Measurements from ENCODE around the gene MIGA2.

MIGA2 gene

GRCh38 chr9:129060991-129061390, 24.6 kb downstream of the MIGA2 start:
- no peak for TF ChIP-seq POLR2AphosphoS5 (IDR thresholded peaks at IDR 0.05; ENCODE audit: low read depth)
- TF ChIP-seq SPI1 (IDR thresholded peaks at IDR 0.05; ENCODE audit: borderline replicate concordance, low read depth): no peak
- TF ChIP-seq, protein P1, sequence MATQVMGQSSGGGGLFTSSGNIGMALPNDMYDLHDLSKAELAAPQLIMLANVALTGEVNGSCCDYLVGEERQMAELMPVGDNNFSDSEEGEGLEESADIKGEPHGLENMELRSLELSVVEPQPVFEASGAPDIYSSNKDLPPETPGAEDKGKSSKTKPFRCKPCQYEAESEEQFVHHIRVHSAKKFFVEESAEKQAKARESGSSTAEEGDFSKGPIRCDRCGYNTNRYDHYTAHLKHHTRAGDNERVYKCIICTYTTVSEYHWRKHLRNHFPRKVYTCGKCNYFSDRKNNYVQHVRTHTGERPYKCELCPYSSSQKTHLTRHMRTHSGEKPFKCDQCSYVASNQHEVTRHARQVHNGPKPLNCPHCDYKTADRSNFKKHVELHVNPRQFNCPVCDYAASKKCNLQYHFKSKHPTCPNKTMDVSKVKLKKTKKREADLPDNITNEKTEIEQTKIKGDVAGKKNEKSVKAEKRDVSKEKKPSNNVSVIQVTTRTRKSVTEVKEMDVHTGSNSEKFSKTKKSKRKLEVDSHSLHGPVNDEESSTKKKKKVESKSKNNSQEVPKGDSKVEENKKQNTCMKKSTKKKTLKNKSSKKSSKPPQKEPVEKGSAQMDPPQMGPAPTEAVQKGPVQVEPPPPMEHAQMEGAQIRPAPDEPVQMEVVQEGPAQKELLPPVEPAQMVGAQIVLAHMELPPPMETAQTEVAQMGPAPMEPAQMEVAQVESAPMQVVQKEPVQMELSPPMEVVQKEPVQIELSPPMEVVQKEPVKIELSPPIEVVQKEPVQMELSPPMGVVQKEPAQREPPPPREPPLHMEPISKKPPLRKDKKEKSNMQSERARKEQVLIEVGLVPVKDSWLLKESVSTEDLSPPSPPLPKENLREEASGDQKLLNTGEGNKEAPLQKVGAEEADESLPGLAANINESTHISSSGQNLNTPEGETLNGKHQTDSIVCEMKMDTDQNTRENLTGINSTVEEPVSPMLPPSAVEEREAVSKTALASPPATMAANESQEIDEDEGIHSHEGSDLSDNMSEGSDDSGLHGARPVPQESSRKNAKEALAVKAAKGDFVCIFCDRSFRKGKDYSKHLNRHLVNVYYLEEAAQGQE (IDR thresholded peaks at IDR 0.05; ENCODE audit: insufficient replicate concordance, low read depth): no peak
- TF ChIP-seq, protein P2, sequence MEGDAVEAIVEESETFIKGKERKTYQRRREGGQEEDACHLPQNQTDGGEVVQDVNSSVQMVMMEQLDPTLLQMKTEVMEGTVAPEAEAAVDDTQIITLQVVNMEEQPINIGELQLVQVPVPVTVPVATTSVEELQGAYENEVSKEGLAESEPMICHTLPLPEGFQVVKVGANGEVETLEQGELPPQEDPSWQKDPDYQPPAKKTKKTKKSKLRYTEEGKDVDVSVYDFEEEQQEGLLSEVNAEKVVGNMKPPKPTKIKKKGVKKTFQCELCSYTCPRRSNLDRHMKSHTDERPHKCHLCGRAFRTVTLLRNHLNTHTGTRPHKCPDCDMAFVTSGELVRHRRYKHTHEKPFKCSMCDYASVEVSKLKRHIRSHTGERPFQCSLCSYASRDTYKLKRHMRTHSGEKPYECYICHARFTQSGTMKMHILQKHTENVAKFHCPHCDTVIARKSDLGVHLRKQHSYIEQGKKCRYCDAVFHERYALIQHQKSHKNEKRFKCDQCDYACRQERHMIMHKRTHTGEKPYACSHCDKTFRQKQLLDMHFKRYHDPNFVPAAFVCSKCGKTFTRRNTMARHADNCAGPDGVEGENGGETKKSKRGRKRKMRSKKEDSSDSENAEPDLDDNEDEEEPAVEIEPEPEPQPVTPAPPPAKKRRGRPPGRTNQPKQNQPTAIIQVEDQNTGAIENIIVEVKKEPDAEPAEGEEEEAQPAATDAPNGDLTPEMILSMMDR (IDR thresholded peaks at IDR 0.05; ENCODE audit: insufficient read depth, low read length): no peak
- TF ChIP-seq GABPA (IDR thresholded peaks at IDR 0.05; ENCODE audit: low read depth): no peak
- H3K4me3 ChIP-seq (replicated peaks; ENCODE audit: insufficient read depth, low read length): no peak overlapping the region
- no peak for DNase-seq (ENCODE audit: low read depth in 1 of 2, low spot score in 1 of 2)

GRCh38 chr9:129063061-129063460, 26.6 kb downstream of the MIGA2 start:
- no peak for DNase-seq (ENCODE audit: low read depth in 1 of 2, low spot score in 1 of 2)
- H3K27me3 ChIP-seq (ENCODE audit: insufficient read depth, poor library complexity, severe bottlenecking): no peaks in the 10 kb centered on the region
- H3K27ac ChIP-seq (replicated peaks): no peak overlapping the region
- TF ChIP-seq, protein P1 (IDR thresholded peaks at IDR 0.05; ENCODE audit: insufficient replicate concordance, low read depth): no peak
- H3K4me3 ChIP-seq (replicated peaks; ENCODE audit: insufficient read depth, low read length): no peak overlapping the region

More at GRCh38 chr9:129060991-129061390, 24.6 kb downstream of the MIGA2 start:
- H3K27me3 ChIP-seq (ENCODE audit: insufficient read depth, poor library complexity, severe bottlenecking): no peaks in the 10 kb centered on the region
- H3K27ac ChIP-seq (replicated peaks): no peak overlapping the region

DNA sequence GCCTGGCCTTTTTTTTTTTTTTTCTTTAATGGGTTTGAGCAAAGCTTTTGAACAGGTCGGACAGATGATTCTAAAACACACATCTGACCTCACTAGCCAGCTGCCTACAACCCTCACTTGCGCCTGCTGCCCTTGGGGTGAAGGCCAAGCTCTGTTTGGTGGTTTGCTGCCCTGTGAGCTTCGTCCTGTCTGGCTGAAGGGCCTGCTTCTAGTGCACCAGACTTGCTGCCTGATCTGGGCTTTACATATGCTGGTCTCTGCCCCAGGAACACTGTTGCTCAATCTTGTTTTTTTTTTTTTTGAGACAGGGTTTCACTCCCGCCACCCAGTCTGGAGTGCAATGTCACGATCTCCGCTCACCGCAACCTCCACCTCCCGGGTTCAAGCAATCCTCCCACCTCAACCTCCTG, 28.1 kb downstream of the MIGA2 start:
- no peak overlapping the region for H3K4me3 ChIP-seq (replicated peaks; ENCODE audit: insufficient read depth, low read length)
- H3K27ac ChIP-seq (replicated peaks): no peak overlapping the region
- DNase-seq (ENCODE audit: low read depth in 1 of 2, low spot score in 1 of 2): peak; percentile 50 to 59
- TF ChIP-seq GABPA (IDR thresholded peaks at IDR 0.05; ENCODE audit: low read depth): no peak
- TF ChIP-seq POLR2AphosphoS5 (IDR thresholded peaks at IDR 0.05; ENCODE audit: low read depth): 0 out of 2 replicates have a peak, but pooled peaks have one; percentile 15
- no peaks in the 10 kb centered on the region for H3K27me3 ChIP-seq (ENCODE audit: insufficient read depth, poor library complexity, severe bottlenecking)

DNA sequence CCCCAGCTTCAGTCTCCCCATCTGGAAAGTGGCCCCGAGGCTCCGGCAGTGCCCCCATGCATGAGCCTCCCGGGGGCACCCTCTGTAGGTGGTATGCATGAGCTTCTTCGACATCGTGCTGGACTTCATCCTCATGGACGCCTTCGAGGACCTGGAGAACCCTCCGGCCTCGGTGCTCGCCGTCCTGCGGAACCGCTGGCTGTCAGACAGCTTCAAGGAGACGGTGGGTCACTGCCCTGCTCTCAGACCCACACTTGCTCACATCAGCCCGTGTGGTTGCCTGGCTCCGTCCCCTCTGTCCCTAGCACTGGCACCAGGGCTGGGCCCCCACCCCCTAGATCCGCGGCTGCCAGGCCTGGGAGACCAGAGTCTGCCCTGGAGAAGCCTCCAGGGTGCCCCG, 31.7 kb downstream of the MIGA2 start:
- TF ChIP-seq, protein P2 (IDR thresholded peaks at IDR 0.05; ENCODE audit: insufficient read depth, low read length): no peak
- TF ChIP-seq SPI1 (IDR thresholded peaks at IDR 0.05; ENCODE audit: borderline replicate concordance, low read depth) (no peak), GABPA (IDR thresholded peaks at IDR 0.05; ENCODE audit: low read depth) (no peak), POLR2AphosphoS5 (IDR thresholded peaks at IDR 0.05; ENCODE audit: low read depth) (no peak)
- TF ChIP-seq, protein P1 (IDR thresholded peaks at IDR 0.05; ENCODE audit: insufficient replicate concordance, low read depth): no peak
- Histone ChIP-seq H3K27me3 (ENCODE audit: insufficient read depth, poor library complexity, severe bottlenecking) (no peaks in the 10 kb centered on the region), H3K27ac (replicated peaks) (peak overlapping the region; percentile 74), H3K4me3 (replicated peaks; ENCODE audit: insufficient read depth, low read length) (no peak overlapping the region)
- DNase-seq (ENCODE audit: low read depth in 1 of 2, low spot score in 1 of 2): no peak

Measured in HL-60 (cell line).